WERI-Rb-1 (cell line): ENCODE measurements around the gene IKBKE.

Experiments used
- DNase-seq: peaks from one replicate; pipeline ENCODE4 v3.0.0-alpha.2; 2020
- H3K27ac ChIP-seq: fragments of 250-450 bp; sonication (Bioruptor Pico); 2 replicates; pipeline ENCODE4 v1.5.1; 2020; ENCODE audit warnings: mild to moderate bottlenecking, moderate library complexity
- H3K27me3 ChIP-seq: fragments of 250-450 bp; sonication (Bioruptor Pico); 2 replicates; pipeline ENCODE4 v1.5.1; 2021; ENCODE audit warnings: mild to moderate bottlenecking, low read depth, moderate library complexity; ENCODE audit not compliant: insufficient read depth, severe bottlenecking
- H3K36me3 ChIP-seq: fragments of 250-450 bp; sonication (Bioruptor Pico); 2 replicates; pipeline ENCODE4 v1.5.1; 2020; ENCODE audit warnings: mild to moderate bottlenecking, moderate library complexity
- H3K4me3 ChIP-seq: 2 replicates; pipeline ENCODE4 v1.5.1; 2011; ENCODE audit warnings: low read depth, mild to moderate bottlenecking, control low read depth, low read length
- H3K9me3 ChIP-seq: fragments of 250-450 bp; sonication (Bioruptor Pico); 2 replicates; pipeline ENCODE4 v1.5.1; 2021; ENCODE audit warnings: mild to moderate bottlenecking, moderate library complexity; ENCODE audit not compliant: severe bottlenecking
- TF ChIP-seq, protein P1 (sequence below): IDR thresholded peaks from 2 replicates; pipeline ENCODE4 v1.5.1; 2011; ENCODE audit warnings: low read depth, mild to moderate bottlenecking, control low read depth, inconsistent platforms, low read length

IKBKE gene

DNA sequence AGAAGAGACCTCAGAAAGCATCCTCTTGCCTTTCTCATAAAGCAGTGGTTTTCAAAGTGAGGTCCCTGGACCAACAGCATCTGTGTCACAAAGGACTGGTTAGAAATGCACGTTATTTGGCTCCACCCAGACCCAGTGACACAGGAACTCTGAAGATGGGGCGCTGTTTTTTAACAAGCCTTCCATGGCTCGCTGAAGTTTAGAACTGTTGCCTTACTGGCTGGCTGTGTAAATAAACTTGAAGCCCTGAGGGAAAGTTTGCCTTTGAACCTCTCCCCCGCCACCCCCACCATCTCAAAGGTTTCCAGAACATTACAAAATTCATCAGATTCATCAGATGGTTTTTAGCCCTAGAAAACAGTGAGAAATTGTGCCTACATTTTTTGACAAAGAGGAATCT lies 21.8 kb upstream of the IKBKE start:
- TF ChIP-seq, protein P1, sequence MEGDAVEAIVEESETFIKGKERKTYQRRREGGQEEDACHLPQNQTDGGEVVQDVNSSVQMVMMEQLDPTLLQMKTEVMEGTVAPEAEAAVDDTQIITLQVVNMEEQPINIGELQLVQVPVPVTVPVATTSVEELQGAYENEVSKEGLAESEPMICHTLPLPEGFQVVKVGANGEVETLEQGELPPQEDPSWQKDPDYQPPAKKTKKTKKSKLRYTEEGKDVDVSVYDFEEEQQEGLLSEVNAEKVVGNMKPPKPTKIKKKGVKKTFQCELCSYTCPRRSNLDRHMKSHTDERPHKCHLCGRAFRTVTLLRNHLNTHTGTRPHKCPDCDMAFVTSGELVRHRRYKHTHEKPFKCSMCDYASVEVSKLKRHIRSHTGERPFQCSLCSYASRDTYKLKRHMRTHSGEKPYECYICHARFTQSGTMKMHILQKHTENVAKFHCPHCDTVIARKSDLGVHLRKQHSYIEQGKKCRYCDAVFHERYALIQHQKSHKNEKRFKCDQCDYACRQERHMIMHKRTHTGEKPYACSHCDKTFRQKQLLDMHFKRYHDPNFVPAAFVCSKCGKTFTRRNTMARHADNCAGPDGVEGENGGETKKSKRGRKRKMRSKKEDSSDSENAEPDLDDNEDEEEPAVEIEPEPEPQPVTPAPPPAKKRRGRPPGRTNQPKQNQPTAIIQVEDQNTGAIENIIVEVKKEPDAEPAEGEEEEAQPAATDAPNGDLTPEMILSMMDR: no peak
- no peak overlapping the region; the same call in 1 of the 2 replicates for H3K27ac ChIP-seq
- DNase-seq: no peak
- peaks cover 28% of the 10 kb centered on the region for H3K36me3 ChIP-seq
- H3K4me3 ChIP-seq: no peak overlapping the region
- no peaks in the 10 kb centered on the region for H3K27me3 ChIP-seq
- no peaks in the 10 kb centered on the region for H3K9me3 ChIP-seq

DNA sequence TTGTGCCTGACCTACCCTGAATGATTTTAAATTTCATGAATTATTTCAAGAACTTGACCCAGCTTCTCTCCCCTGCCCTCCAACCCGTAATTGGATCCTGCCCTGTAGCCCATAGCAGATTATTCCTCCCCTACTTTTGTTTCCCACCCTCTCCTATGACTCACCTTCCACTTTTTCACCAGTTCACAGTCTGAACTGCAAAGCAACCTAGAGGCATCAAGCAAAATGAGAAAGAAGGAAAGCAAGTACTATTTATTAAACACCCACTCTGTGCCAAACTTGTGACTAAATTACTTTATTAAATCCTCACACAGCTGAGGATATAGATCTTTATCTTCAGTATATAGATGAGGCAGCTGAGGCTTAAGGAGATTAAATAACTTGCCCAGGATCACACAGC lies 20.7 kb upstream of the IKBKE start:
- Histone ChIP-seq H3K27ac (peak overlapping the region; percentile 3), H3K4me3 (no peak overlapping the region), H3K9me3 (no peaks in the 10 kb centered on the region), H3K27me3 (no peaks in the 10 kb centered on the region), H3K36me3 (peaks cover 31% of the 10 kb centered on the region)
- TF ChIP-seq, protein P1: no peak
- no peak for DNase-seq

DNA sequence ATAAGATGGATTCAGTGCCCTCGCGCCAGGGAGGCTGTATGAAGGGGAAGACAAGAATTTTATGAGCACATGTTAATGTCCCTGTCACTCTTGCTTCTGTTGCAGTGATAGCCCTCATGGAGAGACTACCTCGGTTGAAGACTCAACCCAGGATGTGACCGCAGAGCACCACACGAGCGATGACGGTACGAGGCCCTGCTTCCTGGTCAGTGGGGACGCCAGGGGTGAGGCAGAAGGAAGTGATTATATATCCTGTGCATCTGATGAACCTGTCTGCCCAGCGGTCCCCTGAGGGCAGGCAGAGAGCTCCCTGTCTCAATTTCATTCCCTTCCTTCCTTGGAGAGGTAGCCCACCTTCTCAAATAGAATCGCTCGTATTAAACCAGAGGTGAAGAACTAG lies 20.0 kb upstream of the IKBKE start:
- TF ChIP-seq, protein P1: no peak
- no peak for DNase-seq

DNA sequence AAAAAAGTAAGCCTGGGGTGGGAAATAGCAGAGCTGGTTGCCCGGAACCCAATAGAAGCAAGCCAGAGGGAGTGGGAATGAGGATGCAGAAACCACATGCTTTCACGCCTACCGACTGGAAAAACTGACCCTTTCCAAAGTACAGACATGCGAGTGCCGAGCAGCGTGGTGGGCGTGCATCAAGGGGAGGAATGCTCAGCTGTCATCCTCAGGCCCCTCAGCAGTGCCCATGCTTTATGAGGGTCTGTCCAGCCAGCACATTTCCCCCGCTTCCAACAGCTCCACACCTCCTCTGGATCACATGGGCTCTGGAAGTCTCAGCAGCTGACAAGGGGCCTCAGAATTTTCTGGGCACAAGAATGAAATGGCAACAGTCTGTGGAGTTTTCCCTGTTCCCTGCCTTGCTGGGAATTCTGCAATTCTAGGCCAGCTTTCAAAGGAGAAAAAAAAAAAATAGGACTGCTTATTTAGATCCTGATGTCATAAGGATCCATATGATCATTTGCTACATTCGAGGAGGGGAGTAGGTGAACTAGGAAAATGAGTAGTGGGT lies 19.1 kb upstream of the IKBKE start:
- no peak overlapping the region for H3K27ac ChIP-seq
- no peak for DNase-seq
- peaks cover 35% of the 10 kb centered on the region for H3K36me3 ChIP-seq
- H3K27me3 ChIP-seq: no peaks in the 10 kb centered on the region
- TF ChIP-seq, protein P1: no peak
- no peaks in the 10 kb centered on the region for H3K9me3 ChIP-seq
- no peak overlapping the region for H3K4me3 ChIP-seq

More for the DNA sequence above, 20.0 kb upstream of the IKBKE start:
- no peaks in the 10 kb centered on the region for H3K9me3 ChIP-seq
- H3K4me3 ChIP-seq: no peak overlapping the region
- H3K27ac ChIP-seq: no peak overlapping the region
- no peaks in the 10 kb centered on the region for H3K27me3 ChIP-seq
- H3K36me3 ChIP-seq: peaks cover 38% of the 10 kb centered on the region

DNA sequence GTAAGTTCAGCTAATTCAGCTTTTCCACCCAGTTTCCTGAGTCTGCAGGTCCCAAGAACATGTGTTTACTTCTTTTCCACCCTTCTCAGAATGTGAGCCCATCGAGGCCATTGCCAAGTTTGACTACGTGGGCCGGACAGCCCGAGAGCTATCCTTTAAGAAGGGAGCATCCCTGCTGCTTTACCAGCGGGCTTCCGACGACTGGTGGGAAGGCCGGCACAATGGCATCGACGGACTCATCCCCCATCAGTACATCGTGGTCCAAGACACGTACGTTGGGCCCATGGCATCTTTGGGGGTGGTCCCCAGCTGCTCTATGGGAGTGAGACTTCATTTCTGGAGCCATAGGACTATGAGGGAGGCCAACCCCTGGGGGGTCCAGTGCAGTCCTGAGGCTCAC lies 17.2 kb upstream of the IKBKE start:
- Histone ChIP-seq H3K27me3 (no peaks in the 10 kb centered on the region), H3K36me3 (peaks cover 37% of the 10 kb centered on the region), H3K27ac (no peak overlapping the region), H3K9me3 (no peaks in the 10 kb centered on the region), H3K4me3 (no peak overlapping the region)
- TF ChIP-seq, protein P1: no peak
- DNase-seq: no peak

DNA sequence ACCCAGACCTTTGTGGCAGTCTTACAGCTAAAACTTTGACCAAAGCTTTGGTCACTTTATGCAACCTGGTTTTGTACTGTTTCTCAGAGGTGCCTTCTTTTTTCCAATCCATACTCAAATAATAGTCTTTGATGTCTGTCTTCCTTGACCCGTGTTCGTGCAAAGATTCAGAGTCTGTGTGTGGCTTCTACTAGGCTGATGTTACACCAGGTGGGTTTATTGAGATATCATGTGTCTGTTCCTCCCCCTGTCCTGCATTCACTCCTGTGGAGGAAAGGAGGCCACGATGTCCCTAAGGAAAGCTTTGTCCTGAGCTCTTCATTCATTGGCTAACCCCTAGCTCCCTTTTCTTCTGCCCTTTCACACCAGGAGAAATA lies 15.0 kb upstream of the IKBKE start:
- peak overlapping the region; percentile 34 for H3K27ac ChIP-seq
- no peaks in the 10 kb centered on the region for H3K9me3 ChIP-seq
- peaks cover 46% of the 10 kb centered on the region for H3K36me3 ChIP-seq
- TF ChIP-seq, protein P1: no peak
- no peak for DNase-seq
- H3K27me3 ChIP-seq: no peaks in the 10 kb centered on the region
- H3K4me3 ChIP-seq: no peak overlapping the region
